ENCODE data around the gene CTNNB1.

DNA sequence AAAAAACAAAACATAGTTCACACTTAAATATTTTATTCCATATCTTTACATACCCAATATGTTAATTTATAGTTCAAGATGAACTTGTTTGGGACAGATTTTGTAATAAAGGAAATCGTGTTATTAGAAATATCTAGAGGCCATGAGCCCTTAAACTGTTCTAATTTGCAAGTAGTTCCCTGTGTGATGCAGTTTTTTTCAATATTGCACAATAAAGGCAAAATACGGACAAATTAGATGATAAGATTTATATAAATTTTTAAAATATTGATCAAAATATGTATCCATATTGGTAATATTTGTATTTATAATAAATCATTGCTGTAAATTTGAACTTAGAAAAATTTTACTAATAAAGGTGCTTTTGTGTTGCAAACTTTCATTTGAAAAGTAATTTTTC lies 23.8 kb downstream of the CTNNB1 start:
- TF ChIP-seq, protein P1, sequence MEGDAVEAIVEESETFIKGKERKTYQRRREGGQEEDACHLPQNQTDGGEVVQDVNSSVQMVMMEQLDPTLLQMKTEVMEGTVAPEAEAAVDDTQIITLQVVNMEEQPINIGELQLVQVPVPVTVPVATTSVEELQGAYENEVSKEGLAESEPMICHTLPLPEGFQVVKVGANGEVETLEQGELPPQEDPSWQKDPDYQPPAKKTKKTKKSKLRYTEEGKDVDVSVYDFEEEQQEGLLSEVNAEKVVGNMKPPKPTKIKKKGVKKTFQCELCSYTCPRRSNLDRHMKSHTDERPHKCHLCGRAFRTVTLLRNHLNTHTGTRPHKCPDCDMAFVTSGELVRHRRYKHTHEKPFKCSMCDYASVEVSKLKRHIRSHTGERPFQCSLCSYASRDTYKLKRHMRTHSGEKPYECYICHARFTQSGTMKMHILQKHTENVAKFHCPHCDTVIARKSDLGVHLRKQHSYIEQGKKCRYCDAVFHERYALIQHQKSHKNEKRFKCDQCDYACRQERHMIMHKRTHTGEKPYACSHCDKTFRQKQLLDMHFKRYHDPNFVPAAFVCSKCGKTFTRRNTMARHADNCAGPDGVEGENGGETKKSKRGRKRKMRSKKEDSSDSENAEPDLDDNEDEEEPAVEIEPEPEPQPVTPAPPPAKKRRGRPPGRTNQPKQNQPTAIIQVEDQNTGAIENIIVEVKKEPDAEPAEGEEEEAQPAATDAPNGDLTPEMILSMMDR (IDR thresholded peaks at IDR 0.05) = no peak
- TF ChIP-seq, protein P2, sequence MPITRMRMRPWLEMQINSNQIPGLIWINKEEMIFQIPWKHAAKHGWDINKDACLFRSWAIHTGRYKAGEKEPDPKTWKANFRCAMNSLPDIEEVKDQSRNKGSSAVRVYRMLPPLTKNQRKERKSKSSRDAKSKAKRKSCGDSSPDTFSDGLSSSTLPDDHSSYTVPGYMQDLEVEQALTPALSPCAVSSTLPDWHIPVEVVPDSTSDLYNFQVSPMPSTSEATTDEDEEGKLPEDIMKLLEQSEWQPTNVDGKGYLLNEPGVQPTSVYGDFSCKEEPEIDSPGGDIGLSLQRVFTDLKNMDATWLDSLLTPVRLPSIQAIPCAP (CRISPR knock-in tag; IDR thresholded peaks at IDR 0.05) = no peak
- TF ChIP-seq CREB1 (CRISPR knock-in tag; IDR thresholded peaks at IDR 0.05) = no peak
- no peak for TF ChIP-seq SMAD3 (CRISPR knock-in tag; IDR thresholded peaks at IDR 0.05; ENCODE audit: borderline replicate concordance)
- TF ChIP-seq ARID4B (CRISPR knock-in tag; IDR thresholded peaks at IDR 0.05; ENCODE audit: borderline replicate concordance) = no peak
- TF ChIP-seq E2F5 (CRISPR knock-in tag; IDR thresholded peaks at IDR 0.05) = no peak
- no peak for TF ChIP-seq ATF3 (CRISPR knock-in tag; conservative IDR thresholded peaks at IDR 0.05)
- TF ChIP-seq, protein P3, sequence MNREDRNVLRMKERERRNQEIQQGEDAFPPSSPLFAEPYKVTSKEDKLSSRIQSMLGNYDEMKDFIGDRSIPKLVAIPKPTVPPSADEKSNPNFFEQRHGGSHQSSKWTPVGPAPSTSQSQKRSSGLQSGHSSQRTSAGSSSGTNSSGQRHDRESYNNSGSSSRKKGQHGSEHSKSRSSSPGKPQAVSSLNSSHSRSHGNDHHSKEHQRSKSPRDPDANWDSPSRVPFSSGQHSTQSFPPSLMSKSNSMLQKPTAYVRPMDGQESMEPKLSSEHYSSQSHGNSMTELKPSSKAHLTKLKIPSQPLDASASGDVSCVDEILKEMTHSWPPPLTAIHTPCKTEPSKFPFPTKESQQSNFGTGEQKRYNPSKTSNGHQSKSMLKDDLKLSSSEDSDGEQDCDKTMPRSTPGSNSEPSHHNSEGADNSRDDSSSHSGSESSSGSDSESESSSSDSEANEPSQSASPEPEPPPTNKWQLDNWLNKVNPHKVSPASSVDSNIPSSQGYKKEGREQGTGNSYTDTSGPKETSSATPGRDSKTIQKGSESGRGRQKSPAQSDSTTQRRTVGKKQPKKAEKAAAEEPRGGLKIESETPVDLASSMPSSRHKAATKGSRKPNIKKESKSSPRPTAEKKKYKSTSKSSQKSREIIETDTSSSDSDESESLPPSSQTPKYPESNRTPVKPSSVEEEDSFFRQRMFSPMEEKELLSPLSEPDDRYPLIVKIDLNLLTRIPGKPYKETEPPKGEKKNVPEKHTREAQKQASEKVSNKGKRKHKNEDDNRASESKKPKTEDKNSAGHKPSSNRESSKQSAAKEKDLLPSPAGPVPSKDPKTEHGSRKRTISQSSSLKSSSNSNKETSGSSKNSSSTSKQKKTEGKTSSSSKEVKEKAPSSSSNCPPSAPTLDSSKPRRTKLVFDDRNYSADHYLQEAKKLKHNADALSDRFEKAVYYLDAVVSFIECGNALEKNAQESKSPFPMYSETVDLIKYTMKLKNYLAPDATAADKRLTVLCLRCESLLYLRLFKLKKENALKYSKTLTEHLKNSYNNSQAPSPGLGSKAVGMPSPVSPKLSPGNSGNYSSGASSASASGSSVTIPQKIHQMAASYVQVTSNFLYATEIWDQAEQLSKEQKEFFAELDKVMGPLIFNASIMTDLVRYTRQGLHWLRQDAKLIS (CRISPR knock-in tag; IDR thresholded peaks at IDR 0.05; ENCODE audit: borderline replicate concordance) = no peak
- TF ChIP-seq CBFB (CRISPR knock-in tag; IDR thresholded peaks at IDR 0.05; ENCODE audit: low read depth) = no peak
- TF ChIP-seq, protein P4, sequence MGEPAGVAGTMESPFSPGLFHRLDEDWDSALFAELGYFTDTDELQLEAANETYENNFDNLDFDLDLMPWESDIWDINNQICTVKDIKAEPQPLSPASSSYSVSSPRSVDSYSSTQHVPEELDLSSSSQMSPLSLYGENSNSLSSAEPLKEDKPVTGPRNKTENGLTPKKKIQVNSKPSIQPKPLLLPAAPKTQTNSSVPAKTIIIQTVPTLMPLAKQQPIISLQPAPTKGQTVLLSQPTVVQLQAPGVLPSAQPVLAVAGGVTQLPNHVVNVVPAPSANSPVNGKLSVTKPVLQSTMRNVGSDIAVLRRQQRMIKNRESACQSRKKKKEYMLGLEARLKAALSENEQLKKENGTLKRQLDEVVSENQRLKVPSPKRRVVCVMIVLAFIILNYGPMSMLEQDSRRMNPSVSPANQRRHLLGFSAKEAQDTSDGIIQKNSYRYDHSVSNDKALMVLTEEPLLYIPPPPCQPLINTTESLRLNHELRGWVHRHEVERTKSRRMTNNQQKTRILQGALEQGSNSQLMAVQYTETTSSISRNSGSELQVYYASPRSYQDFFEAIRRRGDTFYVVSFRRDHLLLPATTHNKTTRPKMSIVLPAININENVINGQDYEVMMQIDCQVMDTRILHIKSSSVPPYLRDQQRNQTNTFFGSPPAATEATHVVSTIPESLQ (CRISPR knock-in tag; IDR thresholded peaks at IDR 0.05) = no peak
- TF ChIP-seq ELF4 (CRISPR knock-in tag; IDR thresholded peaks at IDR 0.05; ENCODE audit: low read depth) = no peak

All from WTC11 (cell line).